Activated CD8-positive, alpha-beta memory T cell treated with anti-CD3 and anti-CD28 coated beads, Interleukin-2, amount 50 U/mL, for 1 hour (primary cell): ENCODE measurements around the gene PVALB.
A peak's percentile ranks its signal among the peaks of the same experiment; 100 is the strongest.

Experiments
- DNase-seq: peaks from one replicate; pipeline ENCODE4 v3.0.0-alpha.2; 2020; ENCODE audit errors: extremely low read depth

Gene PVALB

DNA sequence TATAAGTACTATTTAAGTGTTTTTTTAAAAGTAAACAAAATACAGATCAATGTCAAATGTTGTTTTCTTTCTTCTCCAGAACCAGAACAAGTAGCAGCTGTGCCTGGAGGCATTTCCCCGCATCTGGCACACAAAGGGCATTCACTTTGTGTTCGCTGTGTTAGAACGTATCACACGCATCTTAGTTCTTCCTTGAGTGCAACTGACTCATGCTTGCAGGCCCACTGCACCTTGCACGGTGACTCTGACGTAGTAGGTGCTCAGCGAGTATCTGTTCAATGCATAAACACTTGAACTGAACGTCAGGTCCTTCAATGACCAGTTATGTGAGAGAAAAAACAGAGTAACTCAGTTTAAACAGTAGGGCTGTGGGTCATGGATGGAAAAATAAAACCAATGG, 44.4 kb downstream of the PVALB start:
- no peak for DNase-seq

DNA sequence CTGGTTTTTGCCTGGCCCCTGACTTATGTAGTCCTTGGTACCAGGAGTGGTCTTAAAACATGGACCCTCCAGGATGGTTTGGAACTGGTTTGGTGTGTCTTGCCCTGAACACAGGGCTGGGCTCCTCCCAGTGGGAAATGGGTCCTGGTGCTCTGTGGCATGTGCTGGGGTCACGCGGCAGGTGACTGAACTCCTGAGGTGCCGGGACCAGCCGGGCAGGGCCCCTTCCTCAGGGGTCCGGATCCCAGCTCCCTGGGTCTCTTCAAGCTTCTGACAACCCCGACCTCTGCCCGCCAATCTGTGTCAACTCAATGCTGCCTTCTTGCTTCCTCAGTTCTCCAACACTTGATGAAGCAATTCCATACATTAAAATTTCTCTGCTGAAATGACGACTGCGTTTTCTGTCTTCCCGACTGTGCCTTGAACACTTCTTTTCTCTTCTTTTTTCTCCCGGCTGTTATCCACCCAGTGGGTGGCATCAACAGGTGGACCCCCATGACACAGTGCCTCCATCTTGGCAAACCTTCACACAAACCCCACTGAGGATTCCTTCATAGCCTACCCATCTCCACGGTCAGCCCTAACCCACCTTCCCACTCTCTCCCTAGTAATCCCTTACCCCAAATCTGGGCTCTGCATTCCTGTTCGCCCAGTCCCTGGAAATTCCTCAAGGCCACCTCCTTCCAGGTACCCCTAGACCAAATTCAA, 45.3 kb downstream of the PVALB start:
- no peak for DNase-seq

DNA sequence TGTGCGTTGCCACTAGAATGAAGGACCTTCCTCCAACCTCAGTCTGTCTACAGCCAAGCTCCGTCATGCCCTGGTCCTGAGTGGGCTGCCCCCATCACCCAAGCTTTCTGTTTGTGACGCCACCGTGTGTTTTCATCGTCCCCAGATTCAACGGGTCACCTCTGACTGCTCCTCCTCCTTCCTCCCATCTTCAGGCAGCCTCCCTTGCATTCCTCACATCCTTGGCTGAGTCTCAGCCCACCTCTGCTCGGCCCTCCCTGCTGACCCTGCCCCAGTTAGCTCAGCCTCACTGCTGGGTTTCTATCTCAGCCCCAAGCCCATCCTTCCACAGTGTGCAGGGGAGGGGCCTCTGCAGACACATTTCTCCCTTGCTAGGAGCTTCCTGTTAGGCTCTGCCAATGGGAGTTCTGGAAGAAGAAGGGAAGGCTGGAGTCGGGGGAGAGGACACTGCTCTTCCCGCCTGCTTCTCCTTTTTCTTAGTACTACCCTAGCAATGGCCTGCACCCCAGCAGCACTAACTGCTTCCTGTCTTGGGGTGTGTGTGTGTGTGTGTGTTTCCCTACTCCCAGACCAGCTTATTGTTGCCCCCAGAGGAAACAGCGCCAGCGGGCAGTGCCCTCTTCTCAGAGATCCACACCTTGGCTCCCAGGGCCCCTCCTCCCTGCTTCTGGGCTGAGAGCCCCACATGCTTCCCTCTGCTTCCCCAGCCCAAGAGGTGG, 46.2 kb downstream of the PVALB start:
- DNase-seq: no peak

DNA sequence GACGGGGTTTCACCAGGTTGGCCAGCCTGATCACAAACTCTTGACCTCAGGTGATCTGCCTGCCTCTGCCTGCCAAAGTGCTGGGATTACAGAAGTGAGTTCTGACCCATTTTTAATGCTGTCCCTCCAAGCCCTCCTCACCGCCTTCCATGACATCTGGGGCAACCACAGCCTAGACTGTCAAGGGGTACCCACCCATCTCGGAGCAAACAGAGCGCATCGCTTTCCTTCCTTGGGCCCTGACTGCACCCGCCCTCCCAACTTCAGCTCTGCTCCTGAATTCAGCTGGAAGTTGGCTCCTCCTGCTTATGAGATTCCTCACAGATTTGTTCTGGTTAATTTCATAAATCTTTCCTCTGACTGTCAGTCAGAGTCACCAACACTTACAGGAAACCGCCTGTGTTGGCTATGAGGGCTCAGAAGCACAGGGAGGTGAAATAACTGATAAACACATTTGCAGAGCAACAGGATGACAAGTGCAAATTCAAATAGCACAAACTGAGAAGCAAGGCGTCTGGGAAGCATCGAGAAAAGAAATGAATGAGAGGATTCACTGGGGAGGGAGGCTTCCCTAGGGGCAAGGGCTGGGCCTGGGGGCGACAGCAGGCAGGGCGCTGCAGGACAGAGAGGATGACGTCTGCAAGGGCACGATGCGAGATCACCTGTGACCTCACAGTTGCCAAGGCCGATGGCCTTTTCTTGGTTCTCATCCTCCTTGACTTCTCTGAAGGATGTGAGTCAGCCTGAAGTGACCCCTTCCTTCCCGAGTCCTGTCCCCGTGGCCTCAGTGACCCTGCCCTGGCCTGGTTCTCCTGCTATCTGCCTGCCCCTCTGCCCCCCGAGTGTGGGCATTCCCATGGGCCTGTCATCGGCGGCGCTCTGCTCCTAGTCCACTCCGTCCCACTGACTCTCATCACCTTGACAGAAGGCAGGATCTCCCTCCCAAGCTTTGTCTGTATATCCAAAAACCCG, 47.0 kb downstream of the PVALB start:
- DNase-seq: no peak

DNA sequence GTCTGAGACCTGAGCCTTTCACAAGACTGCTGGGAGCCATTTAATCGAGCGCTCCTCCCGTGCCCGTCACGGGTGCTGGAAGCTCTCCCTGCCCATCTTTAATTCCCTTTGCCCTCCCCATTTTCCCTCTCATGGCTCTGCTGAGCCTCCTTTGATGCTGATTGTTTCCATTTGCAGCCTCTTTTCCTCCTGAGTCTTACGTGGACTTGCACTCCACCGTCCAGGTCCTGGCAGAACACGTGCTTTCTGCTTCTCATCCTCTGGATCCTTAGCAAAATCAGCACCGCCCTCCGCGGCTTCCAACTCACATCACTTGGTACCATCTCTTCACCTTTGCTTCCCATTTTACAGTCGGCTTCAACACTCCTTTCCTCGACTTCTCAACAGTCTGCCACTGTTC, 48.2 kb downstream of the PVALB start:
- no peak for DNase-seq

DNA sequence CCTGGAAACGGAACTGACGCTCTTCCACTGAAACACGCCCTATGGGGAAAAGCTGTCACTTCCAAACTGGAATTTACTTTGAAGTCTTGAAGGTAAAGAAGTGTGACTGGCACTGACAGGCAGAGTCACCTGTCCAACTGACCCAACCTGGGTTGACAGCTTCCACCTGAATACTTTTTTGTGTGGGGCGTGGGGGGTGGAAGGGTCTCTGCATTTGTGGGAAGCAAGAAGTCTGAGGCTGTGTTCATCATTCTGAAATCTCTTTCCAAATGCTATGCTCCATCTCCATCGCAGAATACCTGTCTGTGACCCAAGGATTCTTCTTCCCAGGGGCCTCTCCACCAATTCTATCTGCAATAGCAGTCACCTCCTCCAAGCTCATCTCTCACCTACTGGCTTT, 48.7 kb downstream of the PVALB start:
- DNase-seq: no peak

DNA sequence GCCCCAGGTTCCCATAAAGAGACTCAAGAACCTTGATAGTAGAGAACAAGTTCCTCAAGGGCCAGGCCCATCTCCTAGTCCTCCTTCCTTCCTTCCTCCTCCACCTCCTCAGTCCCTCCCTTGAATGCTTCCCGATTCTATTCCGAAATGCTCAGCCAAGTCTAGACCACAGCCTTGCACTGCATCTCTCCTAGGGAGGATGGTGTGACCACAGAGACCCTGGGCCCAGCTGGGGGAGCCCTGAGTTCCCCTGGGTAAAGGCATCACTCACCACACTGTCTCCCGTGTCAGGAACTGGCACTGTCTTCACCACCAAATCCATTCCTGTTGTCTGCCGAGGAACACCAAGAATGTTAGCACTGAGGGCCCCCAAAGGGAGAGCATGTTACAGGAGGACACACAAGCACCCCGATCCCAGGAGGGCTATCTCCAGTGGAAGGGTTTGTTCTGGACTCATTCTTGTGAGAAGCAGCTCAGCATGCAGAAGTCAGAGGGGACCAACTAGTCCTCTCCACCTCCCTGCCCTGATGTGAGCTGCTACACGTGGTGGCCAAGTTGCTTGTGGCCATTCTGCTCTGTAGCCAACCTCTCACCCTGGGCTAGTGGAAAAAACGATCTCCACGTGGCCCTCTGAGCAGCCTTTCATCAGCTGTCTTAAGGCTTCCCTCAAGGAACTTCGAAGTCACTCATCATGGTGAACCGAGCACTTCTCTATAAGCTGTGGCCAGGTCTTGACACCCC, 49.6 kb downstream of the PVALB start:
- DNase-seq: no peak

DNA sequence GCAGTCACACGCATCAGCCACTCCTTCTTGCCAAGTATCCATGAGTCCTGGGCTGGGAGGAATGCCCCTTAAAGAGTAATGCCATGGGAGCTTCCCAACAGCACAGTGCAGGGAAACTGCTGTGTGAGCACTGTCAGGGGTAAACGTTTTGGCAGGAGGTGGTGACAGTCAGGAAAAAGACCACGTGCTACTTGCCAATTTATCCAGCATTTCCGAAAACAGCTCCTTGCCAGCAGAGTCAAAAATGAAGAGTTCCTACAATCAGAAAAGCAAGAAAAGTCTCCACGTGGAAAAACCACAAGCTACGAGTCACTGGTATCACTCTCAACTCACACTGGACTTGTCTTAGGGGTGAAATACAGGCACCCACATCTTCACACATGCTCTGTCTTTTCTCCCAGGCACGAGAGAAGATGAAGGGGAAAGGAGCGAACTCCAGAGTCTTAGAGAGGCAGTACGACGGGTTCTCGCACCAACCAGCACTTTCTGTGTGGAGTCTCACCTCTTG, 50.8 kb downstream of the PVALB start:
- no peak for DNase-seq

DNA sequence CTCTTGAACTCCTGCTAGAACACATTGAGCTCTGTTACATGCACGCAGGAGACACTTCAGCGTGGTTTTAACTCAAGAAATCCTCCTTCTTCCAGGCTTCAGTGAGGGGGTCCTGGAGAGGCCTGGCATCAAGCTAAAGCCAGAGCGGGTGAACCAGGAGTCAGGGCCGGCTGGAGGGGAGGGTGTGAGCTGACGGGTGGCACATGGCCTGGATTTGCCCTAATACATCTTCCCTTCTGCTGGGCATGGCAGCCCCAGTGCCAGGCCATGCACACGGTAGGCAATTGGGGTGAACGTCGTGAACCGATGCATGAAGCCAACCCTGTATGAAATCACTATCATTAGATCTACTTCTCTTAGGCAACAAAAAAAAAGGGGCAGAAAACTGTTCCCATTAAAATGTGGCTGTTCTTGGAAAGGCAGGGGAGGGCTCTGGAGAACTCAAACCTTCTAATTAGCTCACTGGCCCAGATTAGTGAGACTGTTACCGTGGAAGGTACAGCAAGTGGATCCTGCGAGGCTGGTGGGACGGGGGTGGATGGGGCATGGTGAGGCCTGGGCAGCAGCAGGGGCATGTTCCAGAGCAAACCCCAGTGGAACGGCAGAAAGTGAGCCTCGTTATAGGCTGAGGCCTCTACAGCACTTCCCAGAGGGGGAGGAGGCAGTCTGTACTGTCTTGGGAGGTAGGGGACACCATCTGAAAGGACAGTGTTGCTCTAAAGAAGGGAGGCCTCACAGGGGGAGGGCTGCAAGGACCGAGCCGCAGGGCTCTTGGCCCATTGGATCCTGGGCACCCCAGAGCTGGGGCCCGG, 51.5 kb downstream of the PVALB start:
- no peak for DNase-seq

DNA sequence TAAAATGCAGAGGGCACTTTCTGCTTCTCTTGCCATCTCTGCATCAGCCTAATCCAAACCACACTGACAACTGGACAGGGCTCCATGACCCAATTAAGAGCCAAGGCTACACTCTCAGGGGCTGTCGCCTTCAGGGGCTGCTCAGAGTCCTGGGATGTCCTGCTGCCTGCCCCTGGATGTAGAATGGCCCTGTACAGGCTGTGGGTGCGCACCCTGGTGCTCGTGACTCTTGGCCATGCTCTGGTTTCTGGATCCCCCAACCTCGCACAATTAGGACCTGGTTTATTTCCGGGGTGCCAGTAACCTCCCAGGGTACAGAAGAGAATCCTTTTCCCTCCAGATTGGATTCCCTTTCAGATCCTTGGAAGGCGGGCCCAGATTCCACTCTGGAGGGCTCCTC, 52.2 kb downstream of the PVALB start:
- DNase-seq: no peak

DNA sequence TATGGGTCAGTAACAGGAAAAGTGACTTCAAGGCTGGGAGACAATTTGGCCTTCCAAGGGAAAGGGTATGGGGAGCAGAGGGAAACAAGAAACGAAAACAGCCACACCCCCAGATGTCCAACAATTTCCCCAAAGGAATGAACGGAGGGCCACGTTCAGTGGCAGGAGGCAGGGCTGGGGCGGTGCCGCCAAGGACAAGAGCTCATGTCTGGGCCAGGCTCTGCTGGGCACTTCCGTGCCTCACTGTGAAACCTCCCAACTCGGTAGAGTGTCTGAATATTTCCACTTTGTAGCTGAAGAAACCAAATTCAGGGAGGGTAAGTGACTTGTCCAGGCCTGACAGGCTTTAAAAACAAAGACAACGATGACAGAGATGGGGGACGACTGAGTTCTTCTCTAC, 52.8 kb downstream of the PVALB start:
- no peak for DNase-seq

DNA sequence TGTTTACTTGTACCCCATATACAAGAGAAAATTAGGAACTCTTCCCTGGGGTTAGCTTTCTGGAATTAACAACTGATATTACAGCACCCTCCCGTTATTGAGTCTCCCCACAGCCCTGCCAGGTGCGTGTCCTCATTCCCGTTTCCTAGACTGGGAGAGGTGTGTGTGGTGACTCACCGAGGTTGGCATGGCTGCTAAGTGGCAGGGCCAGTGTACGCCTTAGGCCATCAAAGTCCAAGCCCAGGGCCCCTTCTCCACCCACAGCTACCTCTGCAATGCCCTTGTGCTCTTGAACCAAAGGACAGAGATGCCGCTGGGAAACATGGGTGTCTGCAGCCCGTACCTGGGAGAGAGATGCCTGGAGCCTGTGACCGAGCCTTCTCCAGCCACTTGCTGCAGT, 53.3 kb downstream of the PVALB start:
- DNase-seq: no peak

DNA sequence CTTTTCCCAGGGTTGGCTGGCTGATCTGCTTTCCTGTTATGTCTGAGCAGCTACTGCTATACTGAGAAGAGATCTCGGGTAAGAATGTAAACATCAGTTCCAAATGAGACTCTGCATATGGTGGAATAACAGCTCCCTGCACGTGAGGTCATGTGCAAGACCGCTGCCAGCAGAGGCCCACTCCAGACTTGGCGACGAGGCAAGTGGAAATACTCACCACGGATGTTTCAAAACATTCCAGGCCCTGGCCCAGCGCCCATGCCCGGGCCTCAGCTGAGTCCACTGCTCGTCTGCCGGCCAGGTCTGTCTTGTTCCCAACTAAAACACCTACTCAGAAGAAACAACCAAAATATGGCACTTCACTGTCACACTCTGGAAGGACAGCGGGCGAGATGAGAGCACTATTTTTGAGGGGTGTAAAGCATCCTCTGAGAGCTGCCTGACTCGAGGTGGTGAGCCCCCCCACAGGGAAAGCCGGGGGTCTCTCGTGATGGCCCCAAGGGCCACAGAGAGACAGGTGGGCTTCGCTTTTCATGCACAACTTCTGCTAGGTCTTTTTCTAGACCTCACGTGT, 54.1 kb downstream of the PVALB start:
- no peak for DNase-seq

DNA sequence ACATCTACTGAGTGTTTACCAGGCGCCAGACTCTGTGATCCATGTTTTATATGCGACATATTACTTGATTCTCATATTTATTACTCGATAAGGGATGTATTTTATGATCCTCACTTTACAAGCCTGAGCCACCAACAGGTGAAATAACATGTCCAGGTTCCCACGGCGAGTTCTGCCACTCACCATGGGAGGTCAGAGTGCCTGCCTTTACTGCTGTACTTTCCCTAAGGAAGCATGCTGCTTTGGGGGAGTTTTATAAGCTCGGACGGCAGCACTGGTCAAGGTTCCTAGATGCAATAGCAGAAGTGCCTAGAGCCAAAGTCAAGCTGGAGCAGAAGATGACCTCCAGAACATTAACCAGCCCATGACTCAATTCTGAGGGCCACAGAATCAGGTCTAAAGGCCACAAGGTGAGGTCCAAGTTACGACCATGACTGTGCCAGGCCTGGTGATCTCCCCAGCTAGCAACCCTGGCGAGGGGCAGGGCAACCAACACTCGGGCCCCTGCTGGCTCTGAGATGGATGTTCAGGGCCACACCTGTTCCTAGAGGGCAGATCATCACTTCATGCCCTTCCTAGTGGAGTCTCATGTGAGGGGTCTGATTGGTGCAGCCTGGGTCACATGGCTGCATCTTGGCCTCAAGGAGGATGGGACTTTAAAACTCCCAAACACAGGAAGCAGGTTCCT, 55.1 kb downstream of the PVALB start:
- no peak for DNase-seq

DNA sequence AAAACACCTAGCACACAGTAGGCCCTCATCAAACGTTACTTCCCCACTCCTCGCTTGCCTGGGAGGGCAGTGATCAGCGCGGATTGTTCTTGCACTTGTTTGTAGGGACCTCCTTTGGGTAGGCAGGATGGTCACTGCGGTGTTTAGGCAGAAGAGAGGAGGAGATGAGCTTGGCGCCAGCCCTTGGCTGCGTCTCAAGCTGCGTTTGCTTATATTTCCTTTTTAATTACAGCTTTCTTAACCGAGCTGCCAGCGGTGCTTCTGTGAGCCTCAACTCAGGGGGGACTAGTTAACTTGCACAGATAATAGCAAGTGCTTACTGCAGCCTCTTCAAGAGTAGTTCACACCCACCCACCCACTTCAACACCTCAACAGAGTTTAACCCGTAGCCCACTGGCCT, 56.0 kb downstream of the PVALB start:
- no peak for DNase-seq

DNA sequence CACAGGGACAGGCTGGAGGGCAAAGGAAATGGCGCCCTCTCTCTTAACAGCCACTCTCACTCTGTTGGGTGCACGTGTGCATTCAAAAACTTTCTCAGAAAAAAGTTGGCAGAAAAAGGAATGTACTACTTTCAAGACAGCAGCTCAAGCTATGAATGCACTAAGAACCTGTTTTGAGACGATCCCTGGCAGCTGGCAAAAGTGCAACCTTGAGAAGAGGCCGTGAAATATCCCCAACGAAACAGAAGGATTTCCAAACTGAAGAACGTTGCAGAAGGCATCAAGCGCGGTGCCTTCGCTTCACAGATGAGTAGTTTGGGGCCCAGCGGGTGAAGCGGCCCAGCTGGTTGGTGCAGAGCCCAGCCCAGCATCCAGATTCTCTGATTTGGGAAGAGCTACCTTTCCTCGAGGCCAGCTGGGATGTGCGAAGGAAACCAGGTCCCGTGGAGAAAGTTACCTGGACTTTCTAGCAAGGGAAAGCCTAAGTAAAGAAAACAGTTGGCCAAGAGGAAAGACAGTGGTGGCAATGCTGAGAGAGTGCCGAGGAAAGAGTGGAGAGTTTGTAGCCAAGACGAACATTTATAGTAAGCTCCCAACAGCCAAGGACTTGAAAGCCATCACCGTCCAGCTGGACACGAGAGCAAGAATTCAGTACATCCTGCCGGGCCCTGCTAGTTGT, 57.2 kb downstream of the PVALB start:
- DNase-seq: no peak

DNA sequence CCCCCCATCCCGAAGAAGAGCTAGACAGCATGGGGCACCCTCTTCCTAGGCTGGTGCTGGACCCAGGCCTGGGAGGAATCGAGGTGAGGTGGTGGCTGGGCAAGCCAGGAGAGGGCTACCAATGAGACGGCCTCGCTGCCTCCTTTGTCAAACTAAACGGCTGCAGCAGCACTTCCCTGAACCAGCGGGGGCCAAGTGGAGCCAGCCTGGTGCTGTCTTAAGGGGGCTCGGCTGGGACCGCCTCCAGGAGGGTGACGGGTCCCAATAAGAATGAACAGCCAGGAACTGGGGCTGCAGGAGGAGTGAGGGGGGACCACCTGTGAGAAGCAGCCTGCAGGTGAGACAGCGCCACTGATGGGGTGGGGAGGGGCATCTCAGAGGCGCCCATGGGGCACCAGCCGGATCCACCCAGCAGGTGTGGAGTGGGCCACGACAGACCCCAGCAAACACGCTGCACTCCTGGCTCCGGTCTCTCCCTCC, 58.0 kb downstream of the PVALB start:
- DNase-seq: no peak

DNA sequence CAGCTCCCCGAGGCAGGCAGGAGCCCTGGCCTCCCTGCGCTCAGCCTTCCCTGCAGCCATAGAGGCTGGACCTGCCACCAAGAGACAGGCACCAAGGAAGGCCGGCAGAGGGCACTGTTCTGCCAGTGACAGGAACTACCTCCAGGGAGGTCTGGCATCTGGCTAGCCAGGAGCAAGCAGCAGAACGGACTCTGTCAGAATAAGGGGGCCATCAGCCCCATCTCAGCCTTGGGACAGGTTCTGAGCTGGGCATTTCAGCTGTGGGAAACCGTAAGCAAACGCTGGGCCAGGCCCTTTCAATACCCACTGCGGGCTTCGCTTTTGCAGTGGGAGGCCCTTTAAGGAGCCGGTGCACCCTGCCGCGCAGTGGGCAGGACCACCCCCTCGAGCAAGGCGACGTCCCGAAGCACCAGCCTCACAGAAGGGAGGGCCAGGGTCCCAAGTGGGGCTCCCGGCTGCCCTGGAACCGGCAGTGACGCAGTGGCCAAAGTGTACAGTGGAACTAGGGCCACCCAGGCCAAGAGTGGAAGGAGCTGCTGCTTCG, 59.1 kb downstream of the PVALB start:
- peak; percentile 18 for DNase-seq
